H9 (cell line): ENCODE data around the gene NUBPL. TPM values are rescaled to one million over a fixed set of nuclear protein-coding genes. Genes with fewer than 3 reads are reported as not detected.
"Not testable (repeated sequence)": the region's sequence is repeated elsewhere in the genome, so short reads cannot be mapped to it uniquely, and the experiment has no call there.

ENCODE experiments used
- DNase-seq: peaks from one replicate; pipeline ENCODE4 v3.0.0-alpha.2; 2017
- H2AFZ ChIP-seq: one replicate; pipeline ENCODE4 v1.6.1; 2013; ENCODE audit warnings: mild to moderate bottlenecking, low read length, control low read depth, moderate library complexity
- H2AK5ac ChIP-seq: 2 replicates; pipeline ENCODE4 v1.6.1; 2013; ENCODE audit warnings: low read length, control low read depth, mixed read lengths; ENCODE audit not compliant: insufficient read length
- H2BK120ac ChIP-seq: one replicate; pipeline ENCODE4 v1.6.1; 2013; ENCODE audit warnings: low read depth, mild to moderate bottlenecking, low read length, control low read depth, inconsistent platforms; ENCODE audit not compliant: poor library complexity, severe bottlenecking
- H2BK12ac ChIP-seq: 2 replicates; pipeline ENCODE4 v1.6.1; 2013; ENCODE audit warnings: low read length, control low read depth, mixed read lengths, low read depth; ENCODE audit not compliant: insufficient read length
- H2BK15ac ChIP-seq: 2 replicates; pipeline ENCODE4 v1.6.1; 2013; ENCODE audit warnings: low read depth, low read length, control low read depth
- H2BK20ac ChIP-seq: one replicate; pipeline ENCODE4 v1.6.1; 2013; ENCODE audit warnings: low read depth, mild to moderate bottlenecking, low read length, control low read depth, inconsistent platforms; ENCODE audit not compliant: poor library complexity, severe bottlenecking
- H2BK5ac ChIP-seq: 2 replicates; pipeline ENCODE4 v1.6.1; 2013; ENCODE audit warnings: low read length, control low read depth, mixed read lengths; ENCODE audit not compliant: insufficient read length
- H3K14ac ChIP-seq: 2 replicates; pipeline ENCODE4 v1.6.1; 2013; ENCODE audit warnings: low read length, control low read depth; ENCODE audit not compliant: insufficient read depth
- H3K18ac ChIP-seq: 2 replicates; pipeline ENCODE4 v1.6.1; 2013; ENCODE audit warnings: low read depth, mild to moderate bottlenecking, mixed read lengths, low read length, control low read depth; ENCODE audit not compliant: insufficient read length
- H3K23ac ChIP-seq: 2 replicates; pipeline ENCODE4 v1.6.1; 2013; ENCODE audit warnings: low read length, control low read depth, mixed read lengths, low read depth; ENCODE audit not compliant: insufficient read length
- H3K23me2 ChIP-seq: 2 replicates; pipeline ENCODE4 v1.6.1; 2013; ENCODE audit warnings: low read depth, mild to moderate bottlenecking, mixed read lengths, low read length, control low read depth; ENCODE audit not compliant: insufficient read length, poor library complexity, severe bottlenecking
- H3K27ac ChIP-seq: 2 replicates; pipeline ENCODE4 v1.5.1; 2013; ENCODE audit warnings: low read length, control low read depth, mixed read lengths, low read depth; ENCODE audit not compliant: insufficient read length
- H3K27me3 ChIP-seq: 2 replicates; pipeline ENCODE4 v1.6.1; 2013; ENCODE audit warnings: low read length, control low read depth, inconsistent platforms; ENCODE audit not compliant: insufficient read depth
- H3K4ac ChIP-seq: 2 replicates; pipeline ENCODE4 v1.6.1; 2013; ENCODE audit warnings: low read depth, mild to moderate bottlenecking, control low read depth, inconsistent platforms, low read length, moderate library complexity
- H3K4me1 ChIP-seq: 2 replicates; pipeline ENCODE4 v1.6.1; 2013; ENCODE audit warnings: low read length, control low read depth, inconsistent platforms; ENCODE audit not compliant: insufficient read depth
- H3K4me2 ChIP-seq: 2 replicates; pipeline ENCODE4 v1.6.1; 2013; ENCODE audit warnings: low read length, control low read depth, mixed read lengths; ENCODE audit not compliant: insufficient read length, insufficient read depth
- H3K56ac ChIP-seq: 2 replicates; pipeline ENCODE4 v1.6.1; 2013; ENCODE audit warnings: low read depth, mild to moderate bottlenecking, mixed read lengths, low read length, control low read depth; ENCODE audit not compliant: insufficient read length
- H3K79me1 ChIP-seq: 2 replicates; pipeline ENCODE4 v1.6.1; 2013; ENCODE audit warnings: low read depth, mild to moderate bottlenecking, moderate library complexity, low read length, control low read depth, inconsistent platforms; ENCODE audit not compliant: insufficient read depth, poor library complexity, severe bottlenecking
- H3K79me2 ChIP-seq: 2 replicates; pipeline ENCODE4 v1.6.1; 2013; ENCODE audit warnings: low read length, control low read depth, inconsistent platforms; ENCODE audit not compliant: insufficient read depth
- H3K9ac ChIP-seq: 2 replicates; pipeline ENCODE4 v1.6.1; 2013; ENCODE audit warnings: low read length, control low read depth, mixed read lengths; ENCODE audit not compliant: insufficient read length; ENCODE audit errors: extremely low read depth
- H3K9me3 ChIP-seq: one replicate; pipeline ENCODE4 v1.6.1; 2013; ENCODE audit warnings: low read depth, low read length, inconsistent platforms; ENCODE audit not compliant: control insufficient read depth
- H3T11ph ChIP-seq: one replicate; pipeline ENCODE4 v1.6.1; 2013; ENCODE audit warnings: mild to moderate bottlenecking, low read length, control low read depth, inconsistent platforms
- H4K20me1 ChIP-seq: one replicate; pipeline ENCODE4 v1.6.1; 2013; ENCODE audit not compliant: control insufficient read depth, insufficient read length, insufficient read depth
- H4K5ac ChIP-seq: 2 replicates; pipeline ENCODE4 v1.6.1; 2013; ENCODE audit warnings: low read depth, mild to moderate bottlenecking, mixed read lengths, low read length, control low read depth; ENCODE audit not compliant: insufficient read length
- H4K8ac ChIP-seq: replicated peaks from 2 replicates; pipeline ENCODE4 v1.6.1; 2013; ENCODE audit warnings: low read length, control low read depth, mixed read lengths, low read depth; ENCODE audit not compliant: insufficient read length
- H4K91ac ChIP-seq: 2 replicates; pipeline ENCODE4 v1.6.1; 2013; ENCODE audit warnings: low read depth, mild to moderate bottlenecking, moderate library complexity, mixed read lengths, low read length, control low read depth; ENCODE audit not compliant: insufficient read length
- H3K27ac Mint-ChIP-seq, 3 experiments: 2 replicates in 2 of 3; 3 replicates in 1 of 3; pipeline ENCODE4 v1.8.0; 2020 to 2021; ENCODE audit warnings: mixed read lengths in 3 of 3, mild to moderate bottlenecking in 1 of 3, moderate library complexity in 1 of 3
- H3K27me3 Mint-ChIP-seq: 2 replicates; pipeline ENCODE4 v1.8.0; 2021; ENCODE audit warnings: low read depth, mild to moderate bottlenecking, moderate library complexity, mixed read lengths
- H3K36me3 Mint-ChIP-seq, 3 experiments: 2 replicates in 2 of 3; 3 replicates in 1 of 3; pipeline ENCODE4 v1.8.0; 2020 to 2021; ENCODE audit warnings: low read depth in 3 of 3, mixed read lengths in 3 of 3; ENCODE audit not compliant: insufficient read depth in 1 of 3
- H3K4me1 Mint-ChIP-seq, 2 experiments: 2 replicates each; pipeline ENCODE4 v1.8.0; 2020; ENCODE audit warnings: mixed read lengths in 2 of 2
- H3K4me3 Mint-ChIP-seq, 2 experiments: 2 replicates in 1 of 2; 3 replicates in 1 of 2; pipeline ENCODE4 v1.8.0; 2020 to 2021; ENCODE audit warnings: mild to moderate bottlenecking in 2 of 2, mixed read lengths in 2 of 2, moderate library complexity in 1 of 2
- H3K9me3 Mint-ChIP-seq, 2 experiments: 2 replicates in 1 of 2; 3 replicates in 1 of 2; pipeline ENCODE4 v1.8.0; 2020; ENCODE audit warnings: mild to moderate bottlenecking in 2 of 2, mixed read lengths in 2 of 2, moderate library complexity in 1 of 2
- whole genome bisulfite sequencing: extraction: QIAGEN DNeasy Blood & Tissue Kit; methylation state at CpG from one replicate; pipeline ENCODE4 v1.1.7; 2013; ENCODE audit warnings: missing lambda C conversion rate, low lambda C conversion rate, mixed read lengths; ENCODE audit not compliant: insufficient read length; ENCODE audit errors: extremely low coverage; 5-methylcytosine and 5-hydroxymethylcytosine counted together
- total RNA-seq: library from RNA; stranded (reverse); gene quantifications from 2 replicates; pipeline ENCODE4 v1.2.1, GENCODE V29; 2021

The NUBPL gene
- total RNA-seq, 1 experiment from 2014 or later, result 14.8 TPM

DNA sequence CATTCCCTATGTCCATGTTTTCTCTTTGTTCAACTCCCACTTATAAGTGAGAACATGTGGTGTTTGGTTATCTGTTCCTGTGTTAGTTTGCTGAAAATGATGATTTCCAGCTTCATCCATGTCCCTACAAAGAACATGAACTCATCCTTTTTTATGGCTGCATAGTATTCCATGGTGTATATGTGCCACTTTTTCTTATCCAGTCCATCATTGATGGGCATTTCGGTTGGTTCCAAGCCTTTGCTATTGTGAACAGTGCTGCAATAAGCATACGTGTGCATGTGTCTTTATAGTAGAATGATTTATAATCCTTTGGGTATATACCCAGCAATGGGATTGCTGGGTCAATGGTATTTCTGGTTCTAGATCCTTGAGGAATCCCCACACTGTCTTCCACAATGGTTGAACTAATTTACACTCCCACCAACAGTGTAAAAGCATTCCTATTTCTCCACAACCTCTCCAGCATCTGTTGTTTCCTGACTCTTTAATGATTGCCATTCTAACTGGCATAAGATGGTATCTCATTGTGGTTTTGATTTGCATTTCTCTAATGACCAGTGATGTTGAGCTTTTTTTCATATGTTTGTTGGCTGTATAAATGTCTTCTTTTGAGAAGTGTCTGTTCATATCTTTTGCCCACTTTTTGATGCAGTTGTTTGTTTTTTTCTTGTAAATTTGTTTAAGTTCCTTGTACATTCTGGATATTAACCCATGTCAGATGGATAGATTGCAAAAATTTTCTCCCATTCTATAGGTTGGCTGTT is 252.7 kb downstream of the NUBPL start:
- not testable (repeated sequence) for H3K27ac ChIP-seq, H3K36me3 Mint-ChIP-seq, H3K27ac Mint-ChIP-seq, H4K5ac ChIP-seq, H4K91ac ChIP-seq, H3K27me3 ChIP-seq, H3K56ac ChIP-seq, H2BK15ac ChIP-seq, H3K9ac ChIP-seq, H2BK120ac ChIP-seq, H3T11ph ChIP-seq, H2AK5ac ChIP-seq, H4K20me1 ChIP-seq, H2BK20ac ChIP-seq, H3K4ac ChIP-seq, H3K18ac ChIP-seq, H3K4me1 ChIP-seq, H3K14ac ChIP-seq, H3K4me3 Mint-ChIP-seq, H3K27me3 Mint-ChIP-seq, H3K4me2 ChIP-seq, H4K8ac ChIP-seq, H3K79me2 ChIP-seq, DNase-seq, H3K9me3 ChIP-seq, H2BK12ac ChIP-seq, H3K23ac ChIP-seq, H3K79me1 ChIP-seq, H2BK5ac ChIP-seq, H2AFZ ChIP-seq, H3K23me2 ChIP-seq
- Mint-ChIP-seq H3K4me1 (peaks cover 8 to 12% of the 10 kb centered on the region in 2 experiments), H3K9me3 (peaks cover 4 to 11% of the 10 kb centered on the region in 2 experiments; a peak in 3 of 5 replicates)
- WGBS, result no CpG with 5 or more reads among the region's 2 CpGs
